SH-SY5Y (cell line): Measurements from ENCODE around the gene ADGRL1.

ENCODE experiments used
- GATA2 ChIP-seq: IDR thresholded peaks from 2 replicates; pipeline ENCODE4 v1.6.1; 2011; ENCODE audit warnings: mild to moderate bottlenecking, low read depth, low read length
- GATA3 ChIP-seq: IDR thresholded peaks from 2 replicates; pipeline ENCODE4 v1.6.1; 2011; ENCODE audit warnings: low read depth, mild to moderate bottlenecking, low read length, moderate library complexity

DNA sequence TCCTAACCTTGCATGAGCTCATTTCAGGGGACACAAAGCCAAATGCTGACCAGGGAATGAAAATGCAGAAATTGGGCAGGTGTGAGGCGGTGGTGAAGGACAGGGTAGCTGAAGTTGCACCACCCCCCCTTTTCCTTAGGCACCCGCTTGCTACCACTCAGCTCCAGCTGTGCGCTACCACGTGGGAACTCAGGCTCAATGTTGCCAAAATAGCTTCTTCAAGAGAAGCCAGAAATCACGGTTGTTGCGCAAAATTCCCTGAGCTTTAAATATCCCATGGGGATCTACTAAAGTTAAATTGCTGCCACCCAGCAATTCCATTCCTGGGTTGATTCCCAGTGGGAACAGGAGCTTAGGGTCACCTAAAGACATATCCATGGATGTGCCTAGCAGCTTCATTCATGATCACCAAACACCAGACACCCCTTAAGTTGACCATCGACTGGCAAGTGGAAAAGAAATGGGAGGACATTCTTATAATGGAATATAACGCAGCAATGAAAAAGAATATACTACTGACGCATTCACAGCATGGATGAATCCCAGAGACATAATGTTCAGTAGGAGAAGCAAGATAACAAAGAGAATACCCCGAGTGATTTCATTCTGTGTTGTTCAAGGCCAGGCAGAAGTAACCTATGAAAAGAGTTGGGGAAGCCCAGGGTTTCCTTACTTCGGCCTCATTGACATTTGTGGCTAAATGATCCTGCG, 12.8 kb upstream of the ADGRL1 start:
- TF ChIP-seq GATA3 (no peak), GATA2 (no peak)
